HG02588 (cell line): ENCODE results near the gene COL27A1.

Source experiments
- ATAC-seq: cut with Tn5 transposase; IDR thresholded peaks from one replicate; pipeline ENCODE4 v1.9.1; 2021; ENCODE audit warnings: mild to moderate bottlenecking, moderate library complexity; ENCODE audit not compliant: unreplicated experiment

COL27A1 gene

DNA sequence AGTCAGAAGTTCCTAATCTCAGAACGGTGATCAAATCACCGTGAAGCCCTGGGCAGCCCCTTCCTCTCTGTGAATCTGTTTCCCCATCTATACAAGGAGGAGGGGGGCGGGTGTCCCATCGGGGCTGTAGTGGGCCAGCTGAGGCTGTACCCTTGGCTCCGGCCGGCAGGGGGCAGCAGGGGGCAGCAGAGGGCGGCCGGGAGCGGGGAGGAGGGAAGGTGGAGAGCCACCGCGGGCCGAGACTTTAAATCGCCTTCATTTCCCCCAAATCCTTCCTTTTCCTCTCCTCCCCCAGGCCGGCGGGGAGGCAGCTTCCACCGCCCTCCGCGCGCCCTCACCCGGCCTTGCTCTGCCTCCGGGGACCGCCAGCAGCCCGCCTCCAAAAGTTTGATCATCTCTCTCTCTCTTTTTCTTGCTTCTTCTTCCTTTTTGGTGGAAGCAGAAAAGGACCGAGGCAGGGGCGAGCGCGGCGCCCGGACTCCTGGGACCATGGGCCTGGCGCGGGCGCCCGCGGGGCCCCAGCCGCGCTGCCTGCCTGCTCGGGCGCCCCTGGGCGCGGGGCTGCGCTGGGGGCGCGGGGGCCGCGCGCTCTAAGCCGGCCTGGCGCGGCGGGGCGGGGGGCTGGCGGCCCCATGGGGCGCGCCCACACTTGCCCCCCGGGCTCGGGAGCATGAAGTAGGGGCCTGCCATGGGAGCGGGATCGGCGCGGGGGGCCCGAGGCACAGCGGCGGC lies at the start of gene COL27A1:
TSS of gene COL27A1 (plus strand) at position 275 of the 732 bp plus-strand sequence. CDS start at position 689, 414 bp downstream.
- peak; percentile 81 for ATAC-seq

DNA sequence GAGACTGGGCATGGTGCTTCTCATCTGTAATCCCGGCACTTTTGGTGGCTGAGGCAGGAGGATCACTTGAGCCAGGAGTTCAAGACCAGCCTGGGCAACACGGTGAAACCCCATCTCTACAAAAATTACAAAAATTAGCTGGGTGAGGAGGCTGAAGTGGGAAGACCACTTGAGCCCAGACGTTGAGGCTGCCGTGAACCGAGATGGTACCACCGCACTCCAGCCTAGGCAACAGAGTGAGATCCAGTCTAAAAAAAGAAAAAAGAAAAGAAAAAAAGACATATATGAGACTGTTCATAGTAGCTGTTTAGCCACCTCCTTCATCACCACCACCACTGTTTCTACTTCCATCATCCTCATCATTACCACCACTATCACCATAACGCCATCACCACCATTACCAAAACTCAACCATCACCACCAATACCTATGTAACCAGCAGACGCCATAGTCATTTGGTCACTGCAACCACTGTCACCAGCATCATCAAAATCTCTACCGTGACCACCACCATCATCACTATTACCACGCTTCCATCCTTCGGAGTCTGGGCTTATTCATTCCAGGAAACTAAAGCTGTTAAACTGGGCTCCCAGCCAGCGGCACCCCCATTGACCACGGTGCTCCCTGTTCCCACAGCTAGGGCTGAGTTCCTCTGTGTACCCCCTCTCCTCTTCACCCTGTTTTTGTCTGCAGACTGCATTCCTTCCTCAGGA lies 47.9 kb upstream of the COL27A1 start:
- no peak for ATAC-seq

DNA sequence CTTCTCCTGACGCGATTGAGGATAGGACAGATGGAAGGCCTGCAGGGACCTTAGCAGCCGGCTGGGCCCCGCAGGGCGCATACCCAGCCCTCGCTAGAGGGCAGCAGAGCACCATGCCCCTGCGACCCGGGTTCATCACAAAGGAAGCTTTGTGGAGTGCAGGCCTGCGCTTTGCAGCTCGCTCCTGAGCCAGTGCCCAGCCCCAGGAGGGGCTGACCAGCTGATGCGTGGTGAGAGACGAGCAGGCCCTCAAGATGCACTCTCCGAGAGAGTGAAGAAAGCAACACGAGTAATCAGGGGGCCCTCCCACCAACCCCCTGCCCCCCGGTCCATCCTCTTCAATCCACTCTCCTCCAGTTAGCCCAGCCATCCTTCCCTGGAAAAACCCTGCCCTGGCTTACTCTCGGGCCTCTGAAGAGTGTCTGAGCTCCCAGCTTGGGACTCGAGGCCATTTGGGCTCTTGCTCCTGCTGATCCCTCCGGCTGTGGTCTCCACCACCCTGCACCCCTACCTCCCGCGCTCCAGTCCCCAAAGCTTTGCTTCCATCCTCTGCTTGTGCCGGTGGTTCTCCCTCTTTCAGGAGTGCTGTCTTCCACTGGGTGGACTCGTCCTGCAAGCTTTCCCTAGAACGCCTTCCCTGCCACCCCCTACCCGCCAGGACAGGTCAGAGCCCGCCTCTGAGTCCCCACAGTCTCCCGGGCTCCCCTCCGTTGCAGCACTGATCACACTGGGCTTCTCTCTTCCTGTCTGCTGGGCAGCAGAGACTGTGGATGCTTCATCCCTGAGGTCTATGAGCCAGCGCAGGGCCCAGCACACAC lies 47.1 kb upstream of the COL27A1 start:
- ATAC-seq, result no peak

DNA sequence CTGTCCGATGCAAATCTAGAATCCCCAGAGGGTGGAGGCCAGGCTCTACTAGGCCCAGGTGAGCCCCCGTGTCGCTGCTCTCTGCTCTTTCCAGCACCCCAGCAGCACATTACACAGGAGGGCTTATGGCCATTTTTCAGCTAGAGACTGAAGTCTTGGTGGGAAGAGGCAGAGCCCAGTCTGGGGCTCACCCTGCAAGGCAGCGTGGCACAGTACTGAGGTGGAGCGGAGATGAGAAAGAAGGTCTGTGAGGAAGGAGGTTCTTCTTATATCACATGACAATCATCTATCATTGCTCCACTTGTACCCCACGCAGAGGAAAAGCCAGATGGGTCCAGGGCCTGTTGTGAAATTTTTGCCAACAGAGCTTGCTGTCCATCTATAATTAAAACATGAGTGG lies 46.2 kb upstream of the COL27A1 start:
- no peak for ATAC-seq

DNA sequence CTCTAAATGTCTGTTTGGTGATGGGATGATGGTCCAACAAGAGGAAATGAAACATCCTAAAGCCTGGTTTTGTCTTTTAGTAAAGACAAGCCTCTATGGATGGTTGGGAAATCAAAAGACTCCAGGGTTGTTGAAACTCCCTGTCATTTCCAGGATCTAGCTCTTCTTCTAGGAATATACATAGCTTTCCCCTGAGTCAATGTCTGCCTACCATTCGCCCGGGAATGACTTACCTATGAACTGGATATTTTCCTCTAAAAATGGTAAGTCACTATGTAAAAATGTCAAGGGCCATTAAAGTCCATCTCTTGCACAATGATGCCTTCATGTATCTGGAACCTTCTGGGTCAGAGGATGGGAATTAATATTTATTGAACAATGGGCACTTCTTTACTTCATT lies 45.2 kb upstream of the COL27A1 start:
- ATAC-seq, result no peak

DNA sequence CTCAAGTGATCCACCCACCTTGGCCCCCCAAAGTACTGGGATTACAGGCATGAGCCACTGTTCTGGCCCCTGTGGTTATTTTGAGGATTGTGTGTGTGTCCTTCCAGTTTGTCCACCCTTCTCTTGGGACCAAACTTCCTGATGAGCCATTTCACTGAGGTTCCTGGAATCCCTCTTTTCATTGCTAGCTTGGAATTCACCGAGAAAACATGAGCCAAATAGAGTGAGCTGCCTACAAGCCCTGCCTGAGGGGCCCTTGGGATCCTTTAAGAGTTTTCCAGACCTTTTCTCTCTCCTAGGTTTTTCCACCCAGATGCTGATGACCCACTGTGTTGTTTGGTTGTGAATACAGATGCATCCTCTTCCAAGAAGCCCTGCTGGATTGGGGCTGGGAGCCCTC lies 43.0 kb upstream of the COL27A1 start:
- ATAC-seq, result no peak

DNA sequence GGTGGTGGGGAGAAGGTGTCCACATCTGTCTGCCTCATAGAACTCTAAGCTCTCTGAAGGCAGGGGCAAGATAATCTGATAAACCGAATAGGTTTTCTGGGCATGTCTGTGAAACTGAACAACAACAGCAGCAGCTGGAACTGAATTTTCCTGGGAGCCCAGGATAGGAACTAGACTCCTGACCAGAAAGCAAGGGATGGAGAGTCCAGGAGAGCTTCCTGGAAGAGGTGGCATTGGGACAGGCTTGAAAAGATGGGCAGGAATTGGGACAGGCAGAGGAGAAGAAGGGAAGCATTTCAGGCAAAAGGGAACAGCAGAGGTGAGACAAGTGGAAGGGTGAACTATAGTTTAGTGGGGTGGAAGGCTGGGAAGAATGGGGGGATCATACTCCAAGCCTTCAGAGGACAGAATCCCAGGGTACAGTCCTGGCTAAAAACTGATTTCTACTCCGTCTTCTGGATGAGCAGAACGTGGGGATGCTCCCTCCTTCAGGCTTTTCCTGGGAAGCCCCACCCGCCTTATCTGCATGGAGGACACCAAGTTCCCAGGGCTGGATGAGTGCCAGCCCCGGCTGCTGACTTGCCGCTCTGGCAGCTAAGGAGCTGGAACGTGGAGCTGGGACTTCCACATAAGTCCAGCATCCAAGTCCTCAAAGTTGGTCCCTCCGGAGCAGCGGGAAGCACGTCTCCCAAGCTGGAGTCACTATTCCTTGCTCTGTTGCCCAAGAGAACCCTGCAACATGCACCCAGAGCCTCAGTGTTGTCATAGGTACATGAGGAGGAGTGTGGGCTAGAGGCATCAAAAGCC lies 42.4 kb upstream of the COL27A1 start:
- no peak for ATAC-seq

DNA sequence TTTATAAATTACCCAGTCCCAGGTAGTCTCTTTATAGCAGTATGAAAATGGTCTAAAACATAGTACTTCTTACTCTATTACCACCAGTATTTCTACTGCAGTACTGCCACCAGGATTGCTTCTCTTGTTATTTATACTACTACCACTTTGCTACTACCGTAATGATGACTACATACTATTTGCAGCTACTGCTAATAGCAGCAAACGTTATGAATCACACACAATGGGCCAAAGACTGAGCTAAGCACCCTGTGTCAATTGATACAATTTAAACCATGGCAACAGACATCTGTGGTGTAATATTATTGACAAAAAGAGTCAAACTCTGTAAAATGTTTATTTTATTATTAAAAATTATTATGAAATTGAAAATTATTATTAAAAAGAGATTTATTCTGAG lies 41.0 kb upstream of the COL27A1 start:
- no peak for ATAC-seq

DNA sequence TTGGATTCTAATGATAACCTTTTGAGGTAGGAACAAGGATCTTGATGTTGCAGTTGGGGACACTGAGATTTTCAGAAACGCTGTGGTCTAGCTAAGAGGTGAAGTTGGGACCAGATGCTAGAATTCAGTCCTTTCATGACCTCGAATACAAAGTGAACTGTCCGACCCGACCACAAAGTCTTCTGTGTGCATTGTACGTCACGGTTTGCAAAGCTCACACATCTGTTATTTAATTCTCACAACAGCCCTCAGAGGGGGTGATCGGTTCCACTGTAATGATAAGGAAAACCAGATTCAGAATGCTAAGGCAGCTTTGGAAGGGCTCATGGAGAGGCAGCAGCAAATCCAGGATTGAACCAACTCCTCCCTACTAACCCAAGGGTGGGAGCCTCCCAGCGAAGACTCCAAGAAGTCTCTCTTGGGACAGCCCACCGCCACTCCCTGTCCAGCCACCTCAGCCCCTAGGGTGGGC lies 39.6 kb upstream of the COL27A1 start:
- no peak for ATAC-seq

DNA sequence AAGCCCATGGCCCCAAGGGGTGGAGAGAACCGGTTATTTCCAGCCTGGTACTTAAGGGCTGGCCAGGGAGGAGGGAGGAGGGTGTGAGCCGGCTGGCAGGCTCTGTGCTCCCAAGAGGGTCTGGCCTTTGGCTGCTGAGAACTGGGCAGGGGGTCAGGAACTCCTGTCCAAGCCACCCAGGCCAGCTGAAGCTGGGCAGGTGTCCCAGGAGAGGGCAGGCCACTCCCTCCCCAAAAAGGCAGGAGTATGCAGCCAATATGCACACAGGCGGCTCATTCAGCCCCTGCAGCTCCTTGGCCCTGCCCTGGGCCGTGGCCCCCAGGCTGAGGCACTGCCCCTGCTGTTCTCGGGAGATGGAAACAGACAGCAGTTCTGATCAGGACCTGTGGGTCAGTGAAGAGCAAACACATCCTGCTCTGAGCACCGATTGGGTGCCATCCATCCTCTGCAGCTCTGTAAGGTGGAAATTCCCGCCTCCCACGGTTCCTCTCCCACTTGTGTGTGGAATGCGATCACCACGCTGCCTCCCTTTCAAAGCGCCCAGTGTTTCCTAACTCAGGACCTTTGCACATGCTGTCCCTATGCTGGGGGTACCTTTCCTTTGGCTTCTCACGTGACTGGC lies 39.1 kb upstream of the COL27A1 start:
- ATAC-seq, result no peak

DNA sequence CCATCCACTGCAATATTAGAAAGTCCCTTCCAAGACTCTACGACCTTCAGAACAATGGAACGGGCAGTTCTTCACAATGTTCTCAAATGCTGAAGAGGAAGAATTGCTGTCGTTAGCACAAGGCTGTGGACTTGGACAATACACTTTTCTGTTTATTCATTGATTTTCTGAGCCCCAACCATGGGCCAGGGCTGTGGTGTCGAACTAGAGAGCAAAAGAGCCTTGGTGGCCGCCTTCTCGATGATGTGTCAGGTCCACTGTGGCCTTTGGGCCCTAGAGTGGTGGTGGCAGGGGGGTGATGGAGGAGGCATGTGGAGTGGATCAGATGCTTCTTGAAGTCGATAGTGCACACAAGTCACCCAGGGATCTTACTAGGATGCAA lies 37.7 kb upstream of the COL27A1 start:
- no peak for ATAC-seq

DNA sequence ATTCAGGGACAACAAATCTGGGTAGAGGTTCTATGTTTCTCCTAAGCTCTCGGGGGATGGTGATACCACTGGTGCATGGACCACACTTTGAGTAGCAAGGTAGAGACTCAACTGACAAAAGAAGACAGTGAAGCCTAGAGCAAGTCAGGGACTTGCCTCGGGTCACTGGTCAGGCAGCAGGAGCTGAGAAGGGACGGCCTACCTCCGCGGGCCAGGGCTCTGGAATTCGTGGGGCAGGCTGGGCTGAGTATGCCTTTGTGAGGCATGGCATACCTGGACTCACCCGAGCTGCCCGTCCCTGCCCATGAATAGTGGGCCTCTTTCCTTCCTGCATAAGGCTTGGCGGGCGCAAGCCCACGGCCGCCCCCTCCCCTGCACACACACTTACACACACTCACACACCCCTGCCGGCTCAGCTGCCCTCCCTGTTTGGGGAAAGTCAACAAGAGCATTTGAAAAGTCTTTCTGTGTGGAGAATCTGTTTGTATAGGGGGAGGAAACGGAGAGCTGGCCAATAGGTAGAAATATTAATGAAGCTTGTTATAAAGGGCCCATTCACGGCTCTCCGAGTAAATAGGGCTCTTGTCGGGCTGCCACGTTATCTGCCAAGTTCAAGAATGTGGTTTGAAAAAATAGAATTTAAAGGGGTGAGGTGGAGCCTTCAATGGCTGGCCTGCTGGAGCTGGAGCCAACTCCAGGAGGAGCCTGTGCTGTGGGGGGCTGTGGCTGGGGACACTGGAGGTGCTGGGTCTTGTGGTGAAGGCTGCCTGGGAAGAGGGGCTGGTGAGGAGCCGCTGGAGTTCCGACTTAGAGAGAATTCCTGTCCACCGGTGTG lies 37.1 kb upstream of the COL27A1 start:
- no peak for ATAC-seq

DNA sequence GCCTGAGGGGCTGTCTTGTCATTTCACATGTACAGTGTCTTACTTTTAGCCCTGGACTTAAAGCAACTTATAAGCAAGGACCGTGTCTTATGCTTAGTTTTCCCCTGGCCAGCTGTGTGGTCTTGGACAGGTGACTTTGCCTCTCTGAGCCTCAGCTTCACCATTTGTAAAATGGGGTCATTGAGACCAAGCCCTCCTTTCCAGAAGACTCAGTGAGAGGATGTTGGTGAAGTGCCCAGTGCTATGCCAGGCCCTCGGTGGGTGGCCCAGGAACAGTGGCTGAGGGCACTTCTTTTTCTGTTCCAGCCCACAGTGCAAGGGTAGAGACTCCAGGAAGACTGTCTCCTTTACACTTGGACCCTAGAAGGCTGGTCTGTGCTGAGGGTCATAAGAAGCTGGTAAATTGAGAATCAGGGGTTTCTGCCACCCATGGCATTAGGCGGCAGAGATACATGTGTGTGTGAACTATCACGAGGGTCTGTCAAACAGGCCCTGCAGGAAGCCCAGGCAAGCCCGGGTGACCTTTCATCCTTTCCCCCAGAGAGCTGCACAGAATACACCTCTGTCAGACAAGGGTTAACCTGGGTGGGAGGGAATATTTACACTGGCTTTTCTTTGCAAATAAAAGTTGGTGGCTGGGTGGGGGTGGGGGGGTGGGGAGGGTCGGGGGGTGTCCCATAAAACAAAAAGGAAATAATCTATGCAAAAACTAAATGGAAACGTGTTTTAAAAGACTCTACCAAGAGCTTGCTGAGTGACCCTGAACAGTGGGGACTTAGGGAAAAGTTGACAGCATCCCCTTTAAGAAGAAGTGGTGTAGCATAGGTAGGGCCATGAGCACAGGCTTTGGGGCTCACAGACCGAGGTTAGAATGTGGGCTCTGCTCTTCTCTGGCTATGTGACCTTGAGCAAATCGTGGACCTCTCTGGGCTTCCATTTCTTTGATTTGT lies 35.8 kb upstream of the COL27A1 start:
- ATAC-seq, result no peak

DNA sequence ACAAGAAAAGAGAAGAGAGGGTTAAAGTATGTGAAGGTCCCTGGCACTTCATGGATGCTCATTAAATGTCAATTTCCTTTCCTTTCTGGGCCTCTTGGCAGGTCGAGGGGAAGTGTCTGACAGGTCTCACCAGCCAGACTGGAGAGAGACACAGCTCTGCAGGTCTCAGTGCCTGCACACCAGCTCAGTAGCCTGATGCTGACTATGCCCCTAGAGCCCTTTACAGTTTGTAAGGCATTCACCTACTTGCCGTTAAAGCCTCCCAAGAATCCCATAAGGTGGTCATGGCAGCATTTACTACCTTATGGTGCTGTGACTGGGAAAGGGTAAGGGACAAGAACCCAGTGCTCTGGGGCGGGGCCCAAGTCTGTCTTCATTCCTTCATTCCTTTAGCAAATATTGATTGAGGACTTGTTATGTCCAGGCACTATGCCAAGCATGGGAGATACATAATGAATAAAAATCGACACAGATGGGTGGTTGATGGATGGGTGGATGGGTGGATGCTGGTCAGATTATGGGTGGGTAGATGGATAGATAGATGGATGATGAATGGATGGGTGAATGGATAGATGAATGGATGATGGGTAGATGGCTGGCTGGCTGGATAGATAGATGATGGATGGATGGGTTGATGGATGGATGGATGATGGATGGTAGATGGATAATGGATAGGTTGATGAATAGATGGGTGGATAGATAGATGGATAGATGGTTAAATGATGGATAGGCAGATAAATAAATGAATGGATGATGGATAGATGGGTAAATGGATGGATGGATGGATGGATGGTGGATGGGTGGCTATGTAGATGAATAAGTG lies 34.9 kb upstream of the COL27A1 start:
- no peak for ATAC-seq

DNA sequence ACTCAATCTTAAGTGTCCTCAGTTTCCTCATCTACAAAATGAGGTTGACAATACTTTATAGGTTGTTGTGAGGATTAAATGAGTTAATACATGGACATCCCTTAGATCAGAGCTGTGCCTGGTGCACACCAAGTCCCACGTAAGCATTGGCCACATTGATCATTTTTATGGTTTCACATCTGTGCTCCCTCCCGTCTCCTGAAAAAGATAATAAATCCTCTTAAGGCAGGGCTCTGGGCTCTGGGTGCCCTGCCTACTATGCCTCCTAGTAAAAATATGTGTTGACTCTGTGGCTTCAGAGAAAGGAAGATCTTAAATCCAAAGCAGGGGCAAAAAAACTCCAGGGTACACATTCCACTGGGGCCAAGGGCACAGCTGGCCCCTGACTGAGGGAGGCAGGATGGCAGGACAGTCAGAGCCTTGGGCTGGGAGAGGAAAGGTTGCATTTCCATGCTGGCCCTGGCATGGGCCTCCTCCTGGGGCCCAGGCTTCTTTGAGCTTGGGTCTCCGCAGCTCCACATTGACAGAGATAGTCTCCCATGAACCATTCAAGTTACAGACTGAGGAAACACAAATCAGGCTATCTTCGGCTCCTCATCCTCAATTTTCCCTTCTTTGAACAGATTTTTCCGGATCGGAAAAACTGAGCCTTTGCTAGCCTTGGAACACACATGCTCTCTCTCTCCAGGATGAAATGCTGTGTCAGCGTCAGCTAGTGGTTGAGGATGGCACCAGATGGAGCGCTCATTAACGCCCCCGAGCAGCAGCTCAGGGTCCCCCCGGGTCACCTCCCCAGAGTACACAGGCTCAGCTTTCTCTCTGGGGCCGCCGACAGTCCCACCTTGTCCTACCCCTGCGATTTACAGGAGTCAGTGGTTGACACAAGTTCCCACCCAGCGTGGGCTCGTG lies 33.9 kb upstream of the COL27A1 start:
- ATAC-seq, result no peak
